AG10803 (cell line): Measurements from ENCODE around the gene PIGK.

Experiments used
- DNase-seq: peaks from one replicate; pipeline ENCODE4 v3.0.0; 2010; ENCODE audit warnings: low read depth
- H3K4me3 ChIP-seq: 2 replicates; pipeline ENCODE4 v1.5.1; 2011; ENCODE audit warnings: mild to moderate bottlenecking, low read length, control low read depth
- TF ChIP-seq, protein P1 (sequence below): conservative IDR thresholded peaks from 2 replicates; pipeline ENCODE4 v1.5.1; 2011; ENCODE audit warnings: mild to moderate bottlenecking, low read length, control low read depth, inconsistent platforms

PIGK gene

DNA sequence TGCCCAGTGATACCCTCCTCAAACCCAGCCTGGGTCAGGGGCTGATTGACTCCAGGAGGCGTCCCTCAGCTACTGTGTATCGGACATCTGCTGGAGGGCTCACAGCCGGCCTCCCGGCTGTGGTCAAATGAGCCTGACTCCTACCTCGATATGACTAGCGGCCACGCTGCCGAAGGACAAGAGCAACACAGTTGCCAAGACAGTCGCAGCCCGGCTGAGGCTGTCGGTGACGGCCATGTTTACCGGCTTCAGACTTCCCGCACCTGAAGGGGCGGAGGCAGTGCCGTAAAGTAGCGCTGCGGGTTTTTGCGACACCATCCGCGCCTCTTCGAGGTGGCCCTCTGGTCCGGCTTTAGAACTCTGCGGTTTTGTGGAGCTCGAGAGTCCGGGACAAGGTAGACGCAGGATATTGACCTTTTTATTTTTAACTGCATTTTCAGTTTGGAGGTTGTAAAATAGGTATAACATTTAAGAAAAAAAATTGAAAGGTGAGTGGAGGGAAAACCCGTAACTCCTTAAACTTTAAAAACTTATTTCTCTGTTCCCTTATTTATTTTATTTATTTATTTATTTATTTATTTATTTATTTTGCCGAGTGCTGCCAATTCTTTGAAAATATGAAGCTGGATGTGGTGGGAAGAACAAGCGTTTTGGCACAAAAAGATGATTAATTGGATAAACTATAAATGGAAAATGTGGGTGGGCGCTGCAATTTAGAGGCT is at the start of gene PIGK:
Gene PIGK (minus strand): TSS at position 265 of the 722 bp plus-strand sequence. CDS start 28 bp downstream, at position 237.
- DNase-seq: peak; percentile 81
- H3K4me3 ChIP-seq: peak within 1 kb of the TSS; percentile 92
- TF ChIP-seq, protein P1, sequence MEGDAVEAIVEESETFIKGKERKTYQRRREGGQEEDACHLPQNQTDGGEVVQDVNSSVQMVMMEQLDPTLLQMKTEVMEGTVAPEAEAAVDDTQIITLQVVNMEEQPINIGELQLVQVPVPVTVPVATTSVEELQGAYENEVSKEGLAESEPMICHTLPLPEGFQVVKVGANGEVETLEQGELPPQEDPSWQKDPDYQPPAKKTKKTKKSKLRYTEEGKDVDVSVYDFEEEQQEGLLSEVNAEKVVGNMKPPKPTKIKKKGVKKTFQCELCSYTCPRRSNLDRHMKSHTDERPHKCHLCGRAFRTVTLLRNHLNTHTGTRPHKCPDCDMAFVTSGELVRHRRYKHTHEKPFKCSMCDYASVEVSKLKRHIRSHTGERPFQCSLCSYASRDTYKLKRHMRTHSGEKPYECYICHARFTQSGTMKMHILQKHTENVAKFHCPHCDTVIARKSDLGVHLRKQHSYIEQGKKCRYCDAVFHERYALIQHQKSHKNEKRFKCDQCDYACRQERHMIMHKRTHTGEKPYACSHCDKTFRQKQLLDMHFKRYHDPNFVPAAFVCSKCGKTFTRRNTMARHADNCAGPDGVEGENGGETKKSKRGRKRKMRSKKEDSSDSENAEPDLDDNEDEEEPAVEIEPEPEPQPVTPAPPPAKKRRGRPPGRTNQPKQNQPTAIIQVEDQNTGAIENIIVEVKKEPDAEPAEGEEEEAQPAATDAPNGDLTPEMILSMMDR: no peak; the same call in 1 of the 2 replicates

DNA sequence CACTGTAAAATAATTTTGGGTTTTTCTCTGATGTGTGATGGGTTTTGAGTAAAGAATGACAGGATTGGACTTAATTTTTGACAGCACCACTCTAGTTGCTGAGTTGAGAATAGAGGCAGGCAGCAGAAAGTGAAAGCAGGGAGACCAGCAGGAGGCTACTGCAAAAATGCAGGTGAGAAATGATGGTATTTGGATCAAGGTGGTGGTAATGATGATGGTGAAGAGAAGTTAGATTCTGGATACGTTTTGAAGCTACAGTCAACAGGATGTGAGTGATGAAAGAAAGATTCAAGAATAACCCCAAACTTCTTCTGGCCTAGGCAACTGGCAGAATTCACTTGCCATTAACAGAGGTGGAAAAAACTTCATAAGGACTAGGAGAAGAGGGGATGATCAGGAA is 47.8 kb upstream of the PIGK start:
- DNase-seq: no peak
- TF ChIP-seq, protein P1: no peak
- no peak overlapping the region for H3K4me3 ChIP-seq

DNA sequence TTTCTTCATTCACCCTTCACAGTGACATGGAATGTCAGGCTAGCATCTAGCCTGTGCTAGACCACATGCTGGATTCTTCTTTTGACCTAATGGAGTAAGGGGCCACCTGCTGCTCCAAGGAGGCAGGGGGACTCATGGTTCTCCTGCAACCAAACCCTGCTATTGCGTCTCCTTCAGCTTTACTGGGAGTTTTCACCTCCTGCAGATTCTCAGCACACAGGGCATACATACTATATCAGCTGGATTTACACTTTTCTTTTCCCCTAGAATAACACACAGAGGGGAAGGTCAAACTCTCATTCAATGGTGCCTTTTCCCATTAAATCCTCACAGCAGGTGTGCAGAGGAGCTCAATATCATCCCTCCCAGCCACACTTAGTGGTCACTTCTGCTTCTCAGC is 46.0 kb upstream of the PIGK start:
- H3K4me3 ChIP-seq: no peak overlapping the region
- TF ChIP-seq, protein P1: no peak
- no peak for DNase-seq

DNA sequence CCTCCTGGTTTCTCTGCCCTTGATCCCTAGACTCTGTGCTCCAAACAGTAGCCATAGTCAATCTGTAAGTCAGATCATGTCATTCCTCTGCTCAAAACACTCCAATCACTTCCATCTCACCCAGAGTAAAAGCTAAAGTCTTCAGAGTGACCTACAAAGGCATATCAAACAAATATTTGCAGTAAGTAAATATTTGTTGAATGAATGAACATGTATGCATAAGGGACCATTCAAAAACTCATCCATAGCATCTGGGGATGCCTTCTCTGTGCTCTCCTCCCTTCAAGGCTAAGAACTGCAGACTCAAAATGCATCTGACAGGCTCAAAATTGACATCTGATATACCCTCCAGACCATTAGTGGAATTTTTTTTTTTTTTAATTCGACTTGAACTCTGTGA is 44.5 kb upstream of the PIGK start:
- TF ChIP-seq, protein P1: no peak
- no peak for DNase-seq

DNA sequence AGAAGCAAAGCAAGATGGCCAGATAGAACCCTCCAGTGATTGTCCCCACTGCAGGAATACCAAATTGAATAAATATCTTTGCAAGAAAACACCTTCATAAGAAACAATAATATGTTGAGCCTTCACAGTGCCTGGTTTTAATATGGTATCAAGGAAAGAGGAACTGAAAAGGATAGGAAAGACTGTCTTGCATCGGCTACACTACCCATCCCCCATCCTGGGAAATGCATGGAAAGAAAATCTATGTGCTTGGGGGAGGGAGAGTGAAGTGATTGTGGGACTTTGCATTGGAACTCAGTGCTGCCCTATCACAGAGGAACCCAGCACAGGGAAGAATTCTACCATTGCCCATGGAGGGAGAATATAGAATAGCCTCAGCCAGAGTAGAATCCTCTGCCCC is 34.0 kb upstream of the PIGK start:
- H3K4me3 ChIP-seq: no peak overlapping the region
- no peak for DNase-seq
- TF ChIP-seq, protein P1: no peak

More for the DNA sequence above, 44.5 kb upstream of the PIGK start:
- no peak overlapping the region for H3K4me3 ChIP-seq

DNA sequence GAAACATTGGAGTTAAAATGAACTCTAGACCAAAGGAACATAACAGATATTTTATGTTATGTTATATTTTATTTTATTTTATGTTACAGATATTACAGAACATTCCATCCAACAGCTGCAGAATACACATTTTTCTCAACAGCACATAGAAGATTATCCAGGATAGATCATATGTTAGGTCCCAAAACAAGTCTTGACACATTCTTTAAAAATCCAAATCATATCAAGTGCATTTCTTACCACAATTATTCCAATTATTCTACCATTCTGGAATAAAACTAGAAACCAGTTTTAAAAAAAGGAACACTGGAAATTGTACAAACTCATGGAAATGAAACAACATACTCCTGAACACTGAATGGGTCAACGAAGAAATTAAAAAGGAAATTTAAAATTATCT is 30.9 kb upstream of the PIGK start:
- TF ChIP-seq, protein P1: no peak
- H3K4me3 ChIP-seq: no peak overlapping the region
- DNase-seq: no peak

DNA sequence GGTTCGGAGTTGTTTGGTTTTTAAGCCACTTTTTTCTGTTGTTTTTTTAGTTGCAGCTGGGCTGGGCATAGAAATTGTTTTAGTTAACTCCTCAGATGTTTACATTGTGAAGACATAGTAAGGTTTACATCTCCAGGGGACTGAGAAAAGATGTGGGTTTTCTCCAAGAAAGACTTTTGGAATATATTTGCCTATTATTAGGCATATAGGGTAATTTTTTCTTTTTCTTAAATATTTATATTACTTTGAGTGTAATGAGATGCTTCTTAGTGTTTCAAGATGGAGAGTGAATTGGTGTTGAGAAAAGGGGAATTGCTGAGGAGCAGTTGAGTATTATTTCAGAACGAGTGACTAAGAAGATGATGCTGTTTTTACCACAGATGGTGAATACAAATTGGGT is 26.6 kb upstream of the PIGK start:
- TF ChIP-seq, protein P1: no peak
- no peak overlapping the region for H3K4me3 ChIP-seq

More for the DNA sequence above, 26.6 kb upstream of the PIGK start:
- DNase-seq: no peak
